ENCODE results near the gene TOP2B.

Gene TOP2B

DNA sequence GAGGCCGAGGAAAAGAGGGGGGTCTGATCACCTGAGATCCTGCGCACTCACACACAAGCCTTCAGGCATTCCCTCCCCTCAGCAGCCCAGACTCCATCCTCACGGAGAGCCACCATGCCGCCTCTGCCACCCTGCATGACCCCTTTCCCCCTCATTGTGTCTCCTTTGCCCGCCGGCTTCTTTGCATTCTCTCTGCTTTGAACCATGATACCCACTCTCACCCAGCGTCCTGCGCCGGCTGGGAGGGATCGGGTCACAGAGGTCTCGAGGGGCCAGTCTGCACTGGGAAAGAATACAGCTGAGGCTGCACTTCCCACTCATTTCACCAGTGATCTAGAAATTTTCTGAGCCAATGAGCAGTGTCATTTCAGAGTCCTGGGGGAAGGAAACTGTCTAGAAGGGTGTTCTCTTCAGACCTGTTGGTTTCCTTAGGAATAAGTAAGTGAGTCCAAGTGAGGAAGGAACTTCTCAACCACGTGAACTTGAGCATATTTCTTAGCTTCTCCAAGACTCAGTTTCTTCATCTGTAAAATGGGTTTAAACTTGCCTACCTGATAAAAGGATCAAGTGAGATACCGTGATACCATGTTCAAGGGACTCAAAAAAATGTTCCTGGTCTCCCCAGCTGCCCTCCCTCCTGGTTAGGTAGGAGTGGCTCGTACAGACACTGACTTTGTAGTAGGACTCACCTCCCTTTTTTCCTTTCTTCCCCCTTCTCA is 96.7 kb downstream of the TOP2B start:
- H3K27ac ChIP-seq = no peak overlapping the region
- H3K27me3 ChIP-seq (ENCODE audit: insufficient read depth, low read depth, severe bottlenecking) = no peaks in the 10 kb centered on the region
- no peaks in the 10 kb centered on the region for H3K36me3 ChIP-seq
- H3K9me3 ChIP-seq (ENCODE audit: severe bottlenecking) = no peaks in the 10 kb centered on the region
- TF ChIP-seq, protein P1, sequence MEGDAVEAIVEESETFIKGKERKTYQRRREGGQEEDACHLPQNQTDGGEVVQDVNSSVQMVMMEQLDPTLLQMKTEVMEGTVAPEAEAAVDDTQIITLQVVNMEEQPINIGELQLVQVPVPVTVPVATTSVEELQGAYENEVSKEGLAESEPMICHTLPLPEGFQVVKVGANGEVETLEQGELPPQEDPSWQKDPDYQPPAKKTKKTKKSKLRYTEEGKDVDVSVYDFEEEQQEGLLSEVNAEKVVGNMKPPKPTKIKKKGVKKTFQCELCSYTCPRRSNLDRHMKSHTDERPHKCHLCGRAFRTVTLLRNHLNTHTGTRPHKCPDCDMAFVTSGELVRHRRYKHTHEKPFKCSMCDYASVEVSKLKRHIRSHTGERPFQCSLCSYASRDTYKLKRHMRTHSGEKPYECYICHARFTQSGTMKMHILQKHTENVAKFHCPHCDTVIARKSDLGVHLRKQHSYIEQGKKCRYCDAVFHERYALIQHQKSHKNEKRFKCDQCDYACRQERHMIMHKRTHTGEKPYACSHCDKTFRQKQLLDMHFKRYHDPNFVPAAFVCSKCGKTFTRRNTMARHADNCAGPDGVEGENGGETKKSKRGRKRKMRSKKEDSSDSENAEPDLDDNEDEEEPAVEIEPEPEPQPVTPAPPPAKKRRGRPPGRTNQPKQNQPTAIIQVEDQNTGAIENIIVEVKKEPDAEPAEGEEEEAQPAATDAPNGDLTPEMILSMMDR (IDR thresholded peaks at IDR 0.05; ENCODE audit: low read depth, low read length) = no peak
- no peak overlapping the region for H3K4me3 ChIP-seq (ENCODE audit: low read depth, low read length)
- no peak for DNase-seq

DNA sequence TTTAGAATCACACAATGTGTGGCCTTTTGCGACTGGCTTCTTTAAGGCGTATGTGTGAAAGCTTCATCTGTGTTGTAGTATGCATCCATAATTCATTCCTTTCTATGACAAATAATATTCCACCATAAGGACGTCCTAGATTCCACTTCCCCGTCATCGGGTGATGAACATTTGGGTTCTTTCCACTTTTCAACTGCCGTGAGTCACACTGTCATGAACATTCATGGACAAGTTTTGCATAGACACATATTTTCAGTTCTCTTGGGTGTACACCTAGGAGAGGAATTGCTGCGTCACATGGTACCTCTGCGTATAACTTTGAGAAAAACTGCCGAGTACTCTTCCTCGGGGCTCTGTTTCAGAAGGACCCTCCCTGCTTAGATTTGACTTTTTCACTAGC is 97.3 kb downstream of the TOP2B start:
- Histone ChIP-seq H3K27me3 (ENCODE audit: insufficient read depth, low read depth, severe bottlenecking) (no peaks in the 10 kb centered on the region), H3K27ac (no peak overlapping the region), H3K9me3 (ENCODE audit: severe bottlenecking) (no peaks in the 10 kb centered on the region), H3K36me3 (no peaks in the 10 kb centered on the region), H3K4me3 (ENCODE audit: low read depth, low read length) (no peak overlapping the region)
- DNase-seq = no peak
- TF ChIP-seq, protein P1 (IDR thresholded peaks at IDR 0.05; ENCODE audit: low read depth, low read length) = no peak

DNA sequence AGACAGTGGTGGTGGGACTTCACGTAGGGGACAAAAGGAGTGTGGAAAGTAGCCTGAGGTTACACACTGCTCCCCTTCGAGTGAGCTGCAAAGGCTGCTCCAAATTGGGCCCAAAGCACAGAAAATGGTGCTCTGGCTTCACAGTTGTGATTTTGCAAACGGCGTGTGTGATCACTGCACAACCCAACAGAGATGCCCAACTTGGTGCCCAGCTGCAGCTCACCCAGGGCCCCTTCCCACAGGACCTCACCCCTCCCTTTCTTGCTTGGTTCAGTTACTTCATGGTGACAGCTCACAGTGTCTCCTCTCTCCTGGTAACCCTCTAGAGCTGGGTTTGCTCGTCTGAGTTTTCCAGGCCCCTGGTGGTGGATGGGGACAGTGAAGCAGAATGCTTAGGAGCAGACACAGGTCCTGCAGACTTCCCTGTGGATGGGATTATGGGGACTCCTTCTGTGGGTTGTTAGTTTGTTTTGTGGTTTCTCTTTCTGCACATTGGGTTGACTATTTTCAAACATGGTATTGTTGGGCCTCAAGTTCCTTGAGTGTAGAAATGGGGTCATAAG is 98.3 kb downstream of the TOP2B start:
- Histone ChIP-seq H3K9me3 (ENCODE audit: severe bottlenecking) (no peaks in the 10 kb centered on the region), H3K4me3 (ENCODE audit: low read depth, low read length) (no peak overlapping the region), H3K27me3 (ENCODE audit: insufficient read depth, low read depth, severe bottlenecking) (no peaks in the 10 kb centered on the region), H3K27ac (no peak overlapping the region), H3K36me3 (no peaks in the 10 kb centered on the region)
- TF ChIP-seq, protein P1 (IDR thresholded peaks at IDR 0.05; ENCODE audit: low read depth, low read length) = peak; percentile 27; the same call in 1 of the 2 replicates
- peak; percentile 19 for DNase-seq

DNA sequence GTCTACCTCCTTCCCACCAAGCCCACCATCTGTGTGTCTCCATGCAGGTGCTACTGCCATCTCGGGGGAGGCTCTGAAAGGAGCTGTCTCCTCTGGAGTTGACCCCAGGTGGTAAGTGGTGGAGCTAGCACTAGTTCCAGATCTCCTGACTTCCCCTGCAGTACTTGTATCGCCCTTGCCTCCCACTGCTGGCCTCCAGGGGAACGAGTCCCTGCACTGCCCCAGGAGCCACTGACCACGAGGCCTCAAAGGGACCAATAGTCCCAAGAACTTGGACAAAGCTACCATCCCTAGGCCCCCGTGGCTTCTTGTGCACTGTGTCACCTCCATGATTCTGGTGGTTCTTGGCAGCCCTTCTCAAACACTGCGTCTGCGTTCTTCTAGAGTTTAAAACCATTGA is 98.9 kb downstream of the TOP2B start:
- TF ChIP-seq, protein P1 (IDR thresholded peaks at IDR 0.05; ENCODE audit: low read depth, low read length) = no peak
- H3K36me3 ChIP-seq = no peaks in the 10 kb centered on the region

DNA sequence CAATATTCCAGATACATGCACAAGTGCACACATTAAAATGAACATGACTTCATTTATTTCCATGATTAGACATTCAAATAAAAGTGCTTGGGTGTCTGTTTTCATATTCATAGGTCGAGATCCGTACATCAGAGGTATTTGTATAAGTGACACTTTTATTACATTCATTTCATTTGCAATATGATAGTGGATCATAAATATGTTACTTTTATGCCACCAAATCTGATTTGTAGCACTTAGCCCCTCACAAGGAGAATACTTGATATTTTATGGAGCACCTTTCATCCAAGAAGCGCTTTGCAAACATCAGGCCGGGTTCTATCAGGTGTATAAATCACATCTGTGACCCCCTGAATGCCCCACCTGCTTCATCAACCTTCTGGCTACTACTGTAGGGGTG is 100.6 kb downstream of the TOP2B start:
- no peak for DNase-seq
- Histone ChIP-seq H3K9me3 (ENCODE audit: severe bottlenecking) (no peaks in the 10 kb centered on the region), H3K27ac (no peak overlapping the region), H3K36me3 (no peaks in the 10 kb centered on the region), H3K4me3 (ENCODE audit: low read depth, low read length) (no peak overlapping the region), H3K27me3 (ENCODE audit: insufficient read depth, low read depth, severe bottlenecking) (no peaks in the 10 kb centered on the region)
- TF ChIP-seq, protein P1 (IDR thresholded peaks at IDR 0.05; ENCODE audit: low read depth, low read length) = no peak

More for the DNA sequence above, 98.9 kb downstream of the TOP2B start:
- no peak for DNase-seq
- Histone ChIP-seq H3K27me3 (ENCODE audit: insufficient read depth, low read depth, severe bottlenecking) (no peaks in the 10 kb centered on the region), H3K4me3 (ENCODE audit: low read depth, low read length) (no peak overlapping the region), H3K9me3 (ENCODE audit: severe bottlenecking) (no peaks in the 10 kb centered on the region), H3K27ac (no peak overlapping the region)

Measured in WERI-Rb-1 (cell line).